GM06990 (cell line): ENCODE results near the gene TTC28.

Experiments
- DNase-seq: peaks from one replicate; pipeline ENCODE4 v3.0.0-alpha.2; 2011; ENCODE audit not compliant: insufficient read length; ENCODE audit errors: extremely low read depth
- H3K27me3 ChIP-seq: replicated peaks from 2 replicates; pipeline ENCODE4 v1.6.0; 2011; ENCODE audit warnings: low read length; ENCODE audit not compliant: control insufficient read depth, insufficient read depth
- H3K36me3 ChIP-seq: 2 replicates; pipeline ENCODE4 v1.5.1; 2011; ENCODE audit warnings: low read length; ENCODE audit not compliant: control insufficient read depth, insufficient read depth
- H3K4me3 ChIP-seq: replicated peaks from 2 replicates; pipeline ENCODE4 v1.5.1; 2011; ENCODE audit warnings: low read depth, mild to moderate bottlenecking, control low read depth, low read length
- CTCF ChIP-seq: IDR thresholded peaks from 2 replicates; pipeline ENCODE4 v1.5.1; 2011; ENCODE audit warnings: low read length, control low read depth, mild to moderate bottlenecking, inconsistent platforms; ENCODE audit not compliant: insufficient read depth, poor library complexity, severe bottlenecking

TTC28 gene

DNA sequence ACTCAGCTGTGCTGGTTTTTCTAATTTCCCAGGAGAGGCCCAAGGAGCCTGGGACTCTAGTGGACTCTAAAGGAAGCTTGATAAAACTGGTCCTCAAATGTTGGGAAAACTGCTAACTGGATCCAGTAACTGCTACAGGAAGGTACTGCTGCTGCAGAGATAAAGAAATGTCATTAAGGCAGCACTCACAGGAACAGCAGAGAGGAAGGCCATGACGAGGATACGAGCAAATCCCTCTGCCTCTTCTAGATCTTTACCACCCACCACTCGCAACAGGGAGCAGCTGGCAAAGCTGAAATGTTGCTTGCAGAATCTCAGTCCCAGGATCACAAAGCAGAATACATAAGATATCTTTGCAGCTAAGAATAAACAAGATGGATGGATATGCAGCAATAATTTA lies 23.5 kb downstream of the TTC28 start:
- DNase-seq: no peak
- no peaks in the 10 kb centered on the region for H3K27me3 ChIP-seq
- H3K36me3 ChIP-seq: no peaks in the 10 kb centered on the region
- H3K4me3 ChIP-seq: no peak overlapping the region
- no peak for TF ChIP-seq CTCF

- TF ChIP-seq CTCF: no peak
- Histone ChIP-seq H3K4me3 (no peak overlapping the region), H3K36me3 (no peaks in the 10 kb centered on the region), H3K27me3 (no peaks in the 10 kb centered on the region; the same call in 1 of the 2 replicates)
- DNase-seq: no peak
Measured at GRCh38 chr22:28650463-28650862, 29.2 kb downstream of the TTC28 start.

GRCh38 chr22:28648792-28649191 lies 30.8 kb downstream of the TTC28 start:
- Histone ChIP-seq H3K36me3 (no peaks in the 10 kb centered on the region), H3K27me3 (no peaks in the 10 kb centered on the region; the same call in 1 of the 2 replicates), H3K4me3 (no peak overlapping the region)
- no peak for TF ChIP-seq CTCF
- no peak for DNase-seq

- no peak for DNase-seq
- Histone ChIP-seq H3K27me3 (no peaks in the 10 kb centered on the region; the same call in 1 of the 2 replicates), H3K4me3 (no peak overlapping the region), H3K36me3 (no peaks in the 10 kb centered on the region)
- no peak for TF ChIP-seq CTCF
Measured at GRCh38 chr22:28647216-28647615, 32.4 kb downstream of the TTC28 start.

- no peaks in the 10 kb centered on the region for H3K36me3 ChIP-seq
Measured at GRCh38 chr22:28639321-28639720, 40.3 kb downstream of the TTC28 start.

More at GRCh38 chr22:28639321-28639720, 40.3 kb downstream of the TTC28 start:
- no peak overlapping the region for H3K4me3 ChIP-seq
- H3K27me3 ChIP-seq: no peaks in the 10 kb centered on the region
- no peak for TF ChIP-seq CTCF
- no peak for DNase-seq
